H9 (cell line): Measurements from ENCODE around the gene APOL1. TPM values are rescaled to one million over a fixed set of nuclear protein-coding genes. Genes with fewer than 3 reads are reported as not detected.
A peak's percentile ranks its signal among the peaks of the same experiment; 100 is the strongest.
"Not testable (repeated sequence)": the region's sequence is repeated elsewhere in the genome, so short reads cannot be mapped to it uniquely, and the experiment has no call there.

Experiments used
- DNase-seq: peaks from one replicate; pipeline ENCODE4 v3.0.0-alpha.2; 2017
- H2AFZ ChIP-seq: one replicate; pipeline ENCODE4 v1.6.1; 2013; ENCODE audit warnings: mild to moderate bottlenecking, low read length, control low read depth, moderate library complexity
- H2AK5ac ChIP-seq: 2 replicates; pipeline ENCODE4 v1.6.1; 2013; ENCODE audit warnings: low read length, control low read depth, mixed read lengths; ENCODE audit not compliant: insufficient read length
- H2BK120ac ChIP-seq: one replicate; pipeline ENCODE4 v1.6.1; 2013; ENCODE audit warnings: low read depth, mild to moderate bottlenecking, low read length, control low read depth, inconsistent platforms; ENCODE audit not compliant: poor library complexity, severe bottlenecking
- H2BK12ac ChIP-seq: 2 replicates; pipeline ENCODE4 v1.6.1; 2013; ENCODE audit warnings: low read length, control low read depth, mixed read lengths, low read depth; ENCODE audit not compliant: insufficient read length
- H2BK15ac ChIP-seq: 2 replicates; pipeline ENCODE4 v1.6.1; 2013; ENCODE audit warnings: low read depth, low read length, control low read depth
- H2BK20ac ChIP-seq: one replicate; pipeline ENCODE4 v1.6.1; 2013; ENCODE audit warnings: low read depth, mild to moderate bottlenecking, low read length, control low read depth, inconsistent platforms; ENCODE audit not compliant: poor library complexity, severe bottlenecking
- H2BK5ac ChIP-seq: 2 replicates; pipeline ENCODE4 v1.6.1; 2013; ENCODE audit warnings: low read length, control low read depth, mixed read lengths; ENCODE audit not compliant: insufficient read length
- H3K14ac ChIP-seq: 2 replicates; pipeline ENCODE4 v1.6.1; 2013; ENCODE audit warnings: low read length, control low read depth; ENCODE audit not compliant: insufficient read depth
- H3K18ac ChIP-seq: 2 replicates; pipeline ENCODE4 v1.6.1; 2013; ENCODE audit warnings: low read depth, mild to moderate bottlenecking, mixed read lengths, low read length, control low read depth; ENCODE audit not compliant: insufficient read length
- H3K23ac ChIP-seq: 2 replicates; pipeline ENCODE4 v1.6.1; 2013; ENCODE audit warnings: low read length, control low read depth, mixed read lengths, low read depth; ENCODE audit not compliant: insufficient read length
- H3K23me2 ChIP-seq: 2 replicates; pipeline ENCODE4 v1.6.1; 2013; ENCODE audit warnings: low read depth, mild to moderate bottlenecking, mixed read lengths, low read length, control low read depth; ENCODE audit not compliant: insufficient read length, poor library complexity, severe bottlenecking
- H3K27ac ChIP-seq: 2 replicates; pipeline ENCODE4 v1.5.1; 2013; ENCODE audit warnings: low read length, control low read depth, mixed read lengths, low read depth; ENCODE audit not compliant: insufficient read length
- H3K27me3 ChIP-seq: 2 replicates; pipeline ENCODE4 v1.6.1; 2013; ENCODE audit warnings: low read length, control low read depth, inconsistent platforms; ENCODE audit not compliant: insufficient read depth
- H3K4ac ChIP-seq: 2 replicates; pipeline ENCODE4 v1.6.1; 2013; ENCODE audit warnings: low read depth, mild to moderate bottlenecking, control low read depth, inconsistent platforms, low read length, moderate library complexity
- H3K4me1 ChIP-seq: 2 replicates; pipeline ENCODE4 v1.6.1; 2013; ENCODE audit warnings: low read length, control low read depth, inconsistent platforms; ENCODE audit not compliant: insufficient read depth
- H3K4me2 ChIP-seq: 2 replicates; pipeline ENCODE4 v1.6.1; 2013; ENCODE audit warnings: low read length, control low read depth, mixed read lengths; ENCODE audit not compliant: insufficient read length, insufficient read depth
- H3K56ac ChIP-seq: 2 replicates; pipeline ENCODE4 v1.6.1; 2013; ENCODE audit warnings: low read depth, mild to moderate bottlenecking, mixed read lengths, low read length, control low read depth; ENCODE audit not compliant: insufficient read length
- H3K79me1 ChIP-seq: 2 replicates; pipeline ENCODE4 v1.6.1; 2013; ENCODE audit warnings: low read depth, mild to moderate bottlenecking, moderate library complexity, low read length, control low read depth, inconsistent platforms; ENCODE audit not compliant: insufficient read depth, poor library complexity, severe bottlenecking
- H3K79me2 ChIP-seq: 2 replicates; pipeline ENCODE4 v1.6.1; 2013; ENCODE audit warnings: low read length, control low read depth, inconsistent platforms; ENCODE audit not compliant: insufficient read depth
- H3K9ac ChIP-seq: 2 replicates; pipeline ENCODE4 v1.6.1; 2013; ENCODE audit warnings: low read length, control low read depth, mixed read lengths; ENCODE audit not compliant: insufficient read length; ENCODE audit errors: extremely low read depth
- H3K9me3 ChIP-seq: one replicate; pipeline ENCODE4 v1.6.1; 2013; ENCODE audit warnings: low read depth, low read length, inconsistent platforms; ENCODE audit not compliant: control insufficient read depth
- H3T11ph ChIP-seq: one replicate; pipeline ENCODE4 v1.6.1; 2013; ENCODE audit warnings: mild to moderate bottlenecking, low read length, control low read depth, inconsistent platforms
- H4K20me1 ChIP-seq: one replicate; pipeline ENCODE4 v1.6.1; 2013; ENCODE audit not compliant: control insufficient read depth, insufficient read length, insufficient read depth
- H4K5ac ChIP-seq: 2 replicates; pipeline ENCODE4 v1.6.1; 2013; ENCODE audit warnings: low read depth, mild to moderate bottlenecking, mixed read lengths, low read length, control low read depth; ENCODE audit not compliant: insufficient read length
- H4K8ac ChIP-seq: replicated peaks from 2 replicates; pipeline ENCODE4 v1.6.1; 2013; ENCODE audit warnings: low read length, control low read depth, mixed read lengths, low read depth; ENCODE audit not compliant: insufficient read length
- H4K91ac ChIP-seq: 2 replicates; pipeline ENCODE4 v1.6.1; 2013; ENCODE audit warnings: low read depth, mild to moderate bottlenecking, moderate library complexity, mixed read lengths, low read length, control low read depth; ENCODE audit not compliant: insufficient read length
- H3K27ac Mint-ChIP-seq, 3 experiments: 2 replicates in 2 of 3; 3 replicates in 1 of 3; pipeline ENCODE4 v1.8.0; 2020 to 2021; ENCODE audit warnings: mixed read lengths in 3 of 3, mild to moderate bottlenecking in 1 of 3, moderate library complexity in 1 of 3
- H3K27me3 Mint-ChIP-seq: 2 replicates; pipeline ENCODE4 v1.8.0; 2021; ENCODE audit warnings: low read depth, mild to moderate bottlenecking, moderate library complexity, mixed read lengths
- H3K36me3 Mint-ChIP-seq, 3 experiments: 2 replicates in 2 of 3; 3 replicates in 1 of 3; pipeline ENCODE4 v1.8.0; 2020 to 2021; ENCODE audit warnings: low read depth in 3 of 3, mixed read lengths in 3 of 3; ENCODE audit not compliant: insufficient read depth in 1 of 3
- H3K4me1 Mint-ChIP-seq, 2 experiments: 2 replicates each; pipeline ENCODE4 v1.8.0; 2020; ENCODE audit warnings: mixed read lengths in 2 of 2
- H3K4me3 Mint-ChIP-seq, 2 experiments: 2 replicates in 1 of 2; 3 replicates in 1 of 2; pipeline ENCODE4 v1.8.0; 2020 to 2021; ENCODE audit warnings: mild to moderate bottlenecking in 2 of 2, mixed read lengths in 2 of 2, moderate library complexity in 1 of 2
- H3K9me3 Mint-ChIP-seq, 2 experiments: 2 replicates in 1 of 2; 3 replicates in 1 of 2; pipeline ENCODE4 v1.8.0; 2020; ENCODE audit warnings: mild to moderate bottlenecking in 2 of 2, mixed read lengths in 2 of 2, moderate library complexity in 1 of 2
- WGBS: extraction: QIAGEN DNeasy Blood & Tissue Kit; methylation state at CpG from one replicate; pipeline ENCODE4 v1.1.7; 2013; ENCODE audit warnings: missing lambda C conversion rate, low lambda C conversion rate, mixed read lengths; ENCODE audit not compliant: insufficient read length; ENCODE audit errors: extremely low coverage; 5-methylcytosine and 5-hydroxymethylcytosine counted together
- total RNA-seq: library from RNA; stranded (reverse); gene quantifications from 2 replicates; pipeline ENCODE4 v1.2.1, GENCODE V29; 2021

The APOL1 gene
- total RNA-seq, 1 experiment from 2014 or later: not detected

GRCh38 chr22:36251979-36252608 is 839 bp upstream of the APOL1 start:
- WGBS: no CpG with 5 or more reads among the region's 7 CpGs

More at GRCh38 chr22:36251979-36252608, 839 bp upstream of the APOL1 start:
- not testable (repeated sequence) for H3K4ac ChIP-seq, H3K4me2 ChIP-seq, H3K27ac Mint-ChIP-seq, H3K23ac ChIP-seq, H2BK120ac ChIP-seq, H3K23me2 ChIP-seq, H3K18ac ChIP-seq, H3K9ac ChIP-seq, H3K4me1 ChIP-seq, H4K5ac ChIP-seq, H3K27me3 ChIP-seq, H3K4me3 Mint-ChIP-seq, H3K9me3 ChIP-seq, H2BK15ac ChIP-seq, H2BK20ac ChIP-seq, H2BK5ac ChIP-seq, H2AK5ac ChIP-seq, H3K14ac ChIP-seq, H4K91ac ChIP-seq, H2AFZ ChIP-seq, H3K79me1 ChIP-seq, H3K79me2 ChIP-seq, H3K27me3 Mint-ChIP-seq, H4K8ac ChIP-seq, H3K27ac ChIP-seq, H2BK12ac ChIP-seq, H4K20me1 ChIP-seq, H3K56ac ChIP-seq, H3T11ph ChIP-seq
- DNase-seq: peak; percentile 13
- Mint-ChIP-seq H3K4me1 (peaks cover 34 to 38% of the 10 kb centered on the region in 2 experiments), H3K36me3 (peaks cover 5 to 16% (median 9%) of the 10 kb centered on the region in 3 experiments; a peak in 6 of 7 replicates), H3K9me3 (peaks cover 14 to 21% of the 10 kb centered on the region in 2 experiments)
